ENCODE results near the gene ALX1. TPM values are rescaled to one million over a fixed set of nuclear protein-coding genes. Genes with fewer than 3 reads are reported as not detected.

Gene ALX1
- total RNA-seq = not detected
- long read RNA-seq, donor 1 = 0 reads
- long read RNA-seq, donor 2 = 0 reads

- intact Hi-C loops (cut with DNase I) = no loop called here
- no peak for DNase-seq (ENCODE audit: low spot score)
Measured at GRCh38 chr12:85280165-85280983, at the start of gene ALX1. TSS of gene ALX1 (plus strand) at chr12:85280220. CDS start at chr12:85280262, 42 bp downstream.

- intact Hi-C loops (cut with DNase I) = no loop called here
- no peak for DNase-seq (ENCODE audit: low spot score)
Measured at GRCh38 chr12:85237327-85237726, 42.7 kb upstream of the ALX1 start.

GRCh38 chr12:85244561-85244960, 35.5 kb upstream of the ALX1 start:
- intact Hi-C loops (cut with DNase I) = no loop called here
- DNase-seq (ENCODE audit: low spot score) = no peak

- no peak for DNase-seq (ENCODE audit: low spot score)
- intact Hi-C loops (cut with DNase I) = no loop called here
Measured at GRCh38 chr12:85253853-85254252, 26.2 kb upstream of the ALX1 start.

- intact Hi-C loops (cut with DNase I) = no loop called here
- DNase-seq (ENCODE audit: low spot score) = no peak
Measured at GRCh38 chr12:85257671-85258070, 22.3 kb upstream of the ALX1 start.

GRCh38 chr12:85260447-85260846, 19.6 kb upstream of the ALX1 start:
- intact Hi-C loops (cut with DNase I) = no loop called here
- DNase-seq (ENCODE audit: low spot score) = no peak

GRCh38 chr12:85260896-85261295, 19.1 kb upstream of the ALX1 start:
- no peak for DNase-seq (ENCODE audit: low spot score)
- intact Hi-C loops (cut with DNase I) = no loop called here

- intact Hi-C loops (cut with DNase I) = no loop called here
- no peak for DNase-seq (ENCODE audit: low spot score)
Measured at GRCh38 chr12:85266356-85266755, 13.7 kb upstream of the ALX1 start.

- intact Hi-C loops (cut with DNase I) = no loop called here
- peak; percentile 59 for DNase-seq (ENCODE audit: low spot score)
Measured at GRCh38 chr12:85273381-85274314, 6.4 kb upstream of the ALX1 start.

GRCh38 chr12:85274315-85274651, 5.7 kb upstream of the ALX1 start:
- intact Hi-C loops (cut with DNase I) = no loop called here
- no peak for DNase-seq (ENCODE audit: low spot score)

- no peak for DNase-seq (ENCODE audit: low spot score)
- intact Hi-C loops (cut with DNase I) = no loop called here
Measured at GRCh38 chr12:85275374-85275773, 4.6 kb upstream of the ALX1 start.

GRCh38 chr12:85277191-85277590, 2.8 kb upstream of the ALX1 start:
- DNase-seq (ENCODE audit: low spot score) = no peak
- intact Hi-C loops (cut with DNase I) = no loop called here

- intact Hi-C loops (cut with DNase I) = no loop called here
- peak; percentile 64 for DNase-seq (ENCODE audit: low spot score)
Measured at GRCh38 chr12:85277900-85278597, 2.0 kb upstream of the ALX1 start.

- DNase-seq (ENCODE audit: low spot score) = no peak
- intact Hi-C loops (cut with DNase I) = no loop called here
Measured at GRCh38 chr12:85278598-85279448, 1.2 kb upstream of the ALX1 start.

GRCh38 chr12:85279449-85280164, 413 bp upstream of the ALX1 start:
- DNase-seq (ENCODE audit: low spot score) = no peak
- intact Hi-C loops (cut with DNase I) = no loop called here

- DNase-seq (ENCODE audit: low spot score) = no peak
- intact Hi-C loops (cut with DNase I) = no loop called here
Measured at GRCh38 chr12:85280984-85281630, 1.1 kb downstream of the ALX1 start.

- no peak for DNase-seq (ENCODE audit: low spot score)
- intact Hi-C loops (cut with DNase I) = no loop called here
Measured at GRCh38 chr12:85281636-85282312, 1.8 kb downstream of the ALX1 start.

All from posterior vena cava (tissue), 2 donors.